SK-N-SH (cell line): ENCODE measurements around the gene ELMO1. TPM values are rescaled to one million over a fixed set of nuclear protein-coding genes. Genes with fewer than 3 reads are reported as not detected.

ENCODE experiments used
- CTCF ChIA-PET: fragments of 300-600, 350-600 bp; formaldehyde crosslinking; extraction: SDS; loops from one replicate; lab custom pipeline; 2021; lab: Yijun Ruan, JAX
- POLR2A ChIA-PET: fragments of 350-600 bp; sonication (Branson Sonifier 250); formaldehyde crosslinking; extraction: SDS; loops from one replicate; lab custom pipeline; 2020; ENCODE audit warnings: antibody characterized with exemption, inconsistent platforms; lab: Yijun Ruan, JAX
- DNase-seq: peaks from one replicate; pipeline ENCODE4 v3.0.0; 2012
- H2AFZ ChIP-seq: fragments of 200-600 bp; sonication (generic); 2 replicates; pipeline ENCODE4 v1.8.1; 2016; ENCODE audit warnings: antibody characterized with exemption, mild to moderate bottlenecking, low read depth
- H3F3A ChIP-seq: fragments of 200-600 bp; sonication (generic); replicated peaks from 2 replicates; pipeline ENCODE3; 2016; ENCODE audit warnings: antibody characterized with exemption, mild to moderate bottlenecking; ENCODE audit not compliant: insufficient read depth
- H3K27ac ChIP-seq, 2 experiments: fragments of 200-500 bp in 1 of 2; fragments of 200-600 bp in 1 of 2; sonication (Bioruptor generic) in 1 of 2; sonication (generic), shearing (Covaris generic) in 1 of 2; 2 replicates each; pipeline versions ENCODE4 v1.5.1 to v1.6.1; 2014 to 2016; ENCODE audit warnings: low read depth in 2 of 2, inconsistent platforms in 1 of 2, low read length in 1 of 2, mild to moderate bottlenecking in 1 of 2, mixed read lengths in 1 of 2
- H3K27me3 ChIP-seq: fragments of 200-600 bp; sonication (generic), shearing (Covaris generic); 2 replicates; pipeline ENCODE4 v1.6.1; 2016; ENCODE audit warnings: mixed run types; ENCODE audit not compliant: insufficient read depth
- H3K36me3 ChIP-seq, 2 experiments: fragments of 200-500 bp in 1 of 2; fragments of 200-600 bp in 1 of 2; sonication (Bioruptor generic) in 1 of 2; sonication (generic) in 1 of 2; replicated peaks in 1 of 2; 2 replicates each; pipeline versions ENCODE3 to v1.5.1; 2014 to 2016; ENCODE audit warnings: low read length in 1 of 2, mild to moderate bottlenecking in 1 of 2; ENCODE audit not compliant: insufficient read depth in 2 of 2, control insufficient read depth in 1 of 2
- H3K4me1 ChIP-seq, 2 experiments: fragments of 200-500 bp in 1 of 2; fragments of 200-600 bp in 1 of 2; sonication (Bioruptor generic) in 1 of 2; sonication (generic), shearing (Covaris generic) in 1 of 2; 2 replicates each; pipeline versions ENCODE4 v1.5.1 to v1.6.1; 2014 to 2016; ENCODE audit warnings: low read depth in 1 of 2, low read length in 1 of 2, mixed run types in 1 of 2; ENCODE audit not compliant: insufficient read depth in 2 of 2, control insufficient read depth in 1 of 2
- H3K4me2 ChIP-seq: fragments of 200-600 bp; sonication (generic), shearing (Covaris generic); 2 replicates; pipeline ENCODE4 v1.6.1; 2017; ENCODE audit warnings: mixed run types
- H3K4me3 ChIP-seq, 2 experiments: fragments of 200-500 bp in 1 of 2; fragments of 200-600 bp in 1 of 2; sonication (Bioruptor generic) in 1 of 2; sonication (generic), shearing (Covaris generic) in 1 of 2; 2 replicates each; pipeline versions ENCODE4 v1.5.1 to v1.8.1; 2014 to 2016; ENCODE audit warnings: low read depth in 2 of 2, inconsistent platforms in 1 of 2, low read length in 1 of 2, mild to moderate bottlenecking in 1 of 2, mixed read lengths in 1 of 2, moderate library complexity in 1 of 2
- H3K79me2 ChIP-seq: fragments of 200-600 bp; sonication (generic); 2 replicates; pipeline ENCODE4 v1.8.1; 2017; ENCODE audit warnings: mild to moderate bottlenecking; ENCODE audit not compliant: insufficient read depth
- H3K9ac ChIP-seq: fragments of 200-600 bp; sonication (generic); 2 replicates; pipeline ENCODE4 v1.6.1; 2017; ENCODE audit warnings: mixed run types
- H3K9me2 ChIP-seq: fragments of 200-600 bp; sonication (generic); 2 replicates; pipeline ENCODE4 v1.6.1; 2017; ENCODE audit warnings: mixed run types
- H3K9me3 ChIP-seq: fragments of 200-600 bp; sonication (generic); 2 replicates; pipeline ENCODE4 v1.6.1; 2017; ENCODE audit warnings: mixed run types, mild to moderate bottlenecking, moderate library complexity
- H4K20me1 ChIP-seq: fragments of 200-600 bp; sonication (generic); 2 replicates; pipeline ENCODE4 v1.6.1; 2017; ENCODE audit warnings: mild to moderate bottlenecking, mixed run types; ENCODE audit not compliant: insufficient read depth
- EP300 ChIP-seq, 2 experiments: IDR thresholded peaks; 2 replicates each; pipeline versions ENCODE4 v1.4.0 to v1.6.1; 2012; ENCODE audit warnings: borderline replicate concordance in 1 of 2, low read depth in 1 of 2, low read length in 1 of 2
- FOXJ3 ChIP-seq: sonication (generic); formaldehyde crosslinking; IDR thresholded peaks from 2 replicates; pipeline ENCODE4 v1.5.1; 2020; ENCODE audit warnings: mild to moderate bottlenecking, missing genetic modification reagents
- FOXM1 ChIP-seq: IDR thresholded peaks from 2 replicates; pipeline ENCODE4 v1.4.0; 2012; ENCODE audit warnings: low read depth, mild to moderate bottlenecking
- GATA2 ChIP-seq: sonication (generic); formaldehyde crosslinking; IDR thresholded peaks from 2 replicates; pipeline ENCODE4 v1.5.0; 2020; ENCODE audit warnings: mild to moderate bottlenecking, missing genetic modification reagents
- MXI1 ChIP-seq: IDR thresholded peaks from 2 replicates; pipeline ENCODE4 v1.6.1; 2012; ENCODE audit warnings: mild to moderate bottlenecking, low read depth, low read length, improper control_type of control experiment
- NRF1 ChIP-seq: IDR thresholded peaks from 2 replicates; pipeline ENCODE4 v1.6.1; 2012; ENCODE audit warnings: low read depth, mild to moderate bottlenecking, low read length
- RAD21 ChIP-seq: IDR thresholded peaks from 2 replicates; pipeline ENCODE4 v1.6.1; 2012; ENCODE audit warnings: mild to moderate bottlenecking, low read length
- RCOR1 ChIP-seq: fragments of 150-350 bp; IDR thresholded peaks from 2 replicates; pipeline ENCODE4 v1.6.1; 2017; ENCODE audit warnings: antibody characterized with exemption, low read length
- RFX5 ChIP-seq: IDR thresholded peaks from 2 replicates; pipeline ENCODE4 v1.6.1; 2012; ENCODE audit warnings: mild to moderate bottlenecking, improper control_type of control experiment, low read length
- RXRA ChIP-seq: IDR thresholded peaks from 2 replicates; pipeline ENCODE4 v1.4.0; 2012; ENCODE audit warnings: low read depth, mild to moderate bottlenecking, borderline replicate concordance
- SIN3A ChIP-seq: IDR thresholded peaks from 2 replicates; pipeline ENCODE4 v1.6.1; 2012; ENCODE audit warnings: low read depth, mild to moderate bottlenecking, low read length, moderate library complexity, borderline replicate concordance
- SMC3 ChIP-seq: IDR thresholded peaks from 2 replicates; pipeline ENCODE4 v1.6.1; 2012; ENCODE audit warnings: low read depth, low read length, improper control_type of control experiment
- TAF1 ChIP-seq: IDR thresholded peaks from 2 replicates; pipeline ENCODE4 v1.6.1; 2012; ENCODE audit warnings: low read depth, mild to moderate bottlenecking, low read length, moderate library complexity, borderline replicate concordance
- TCF12 ChIP-seq: IDR thresholded peaks from 2 replicates; pipeline ENCODE4 v1.4.0; 2012
- TEAD4 ChIP-seq: IDR thresholded peaks from 2 replicates; pipeline ENCODE4 v1.4.0; 2012; ENCODE audit warnings: mild to moderate bottlenecking, borderline replicate concordance; ENCODE audit not compliant: insufficient read depth
- WGBS: methylation state at CpG from one replicate; pipeline ENCODE4 v1.1.6; 2017; ENCODE audit warnings: low lambda C conversion rate; 5-methylcytosine and 5-hydroxymethylcytosine counted together
- polyA plus RNA-seq, 3 experiments: library from polyadenylated mRNA; depleted of rRNA; stranded (reverse); fragments of >200 nt; gene quantifications; 2 replicates each; pipeline ENCODE4 v1.2.3, GENCODE V29; 2012
- TF ChIP-seq, protein P1 (sequence below): IDR thresholded peaks from 2 replicates; pipeline ENCODE4 v1.4.0; 2012; ENCODE audit warnings: low read depth, borderline replicate concordance
- TF ChIP-seq, protein P2 (sequence below): IDR thresholded peaks from 2 replicates; pipeline ENCODE4 v1.4.0; 2012; ENCODE audit warnings: low read depth
- TF ChIP-seq, protein P3 (sequence below): fragments of 200-600 bp; sonication (generic); IDR thresholded peaks from 2 replicates; pipeline ENCODE4 v1.6.1; 2017; ENCODE audit warnings: antibody characterized with exemption, mild to moderate bottlenecking, moderate library complexity
- TF ChIP-seq, protein P4 (sequence below): fragments of 150-350 bp; IDR thresholded peaks from 2 replicates; pipeline ENCODE4 v1.6.1; 2017; ENCODE audit warnings: antibody characterized with exemption, low read length, low read depth, borderline replicate concordance
- TF ChIP-seq, protein P5 (sequence below): IDR thresholded peaks from 2 replicates; pipeline ENCODE4 v1.4.0; 2012; ENCODE audit warnings: low read depth, borderline replicate concordance

Gene ELMO1
- polyA plus RNA-seq, 1 of the 3 experiments (the other 2 are of a cell fraction), result 0.64 TPM

DNA sequence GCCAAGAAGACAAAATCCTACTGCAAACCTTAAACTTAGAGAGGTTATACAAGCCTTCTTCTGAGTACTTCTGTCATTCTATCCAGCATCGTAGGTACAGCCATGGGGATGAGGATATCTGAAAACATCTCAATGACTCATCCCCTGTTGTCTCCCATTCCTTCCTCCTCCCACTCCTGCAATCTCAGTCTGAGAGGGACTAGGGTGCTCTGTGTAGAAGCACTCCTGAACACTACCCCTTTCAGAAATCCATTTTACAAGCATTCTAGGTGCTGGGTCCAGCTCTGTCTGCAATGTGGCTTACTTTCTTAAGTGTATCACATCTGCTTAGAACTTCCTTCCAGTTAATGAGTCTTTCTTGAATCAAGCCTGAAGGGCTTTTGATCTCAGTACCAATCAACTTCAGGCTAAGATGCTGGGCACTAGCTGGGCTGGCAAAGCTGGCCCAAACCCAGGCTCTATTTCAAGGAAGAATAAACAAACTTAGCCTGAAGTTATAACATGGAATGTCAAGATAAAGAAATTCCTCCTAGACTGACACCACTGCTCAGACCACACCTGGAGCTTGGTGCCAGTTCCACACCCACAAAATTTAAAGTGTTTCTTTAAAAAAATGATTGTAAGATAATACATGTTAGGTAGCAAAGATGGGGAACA is 454.1 kb downstream of the ELMO1 start:
- DNase-seq, result no peak

More for the DNA sequence above, 454.1 kb downstream of the ELMO1 start:
- TF ChIP-seq MXI1 (no peak), RCOR1 (no peak), NRF1 (no peak), SIN3A (no peak), EP300 (IDR thresholded peaks at IDR 0.05; ENCODE audit: borderline replicate concordance in 1 of 2, low read depth in 1 of 2, low read length in 1 of 2) (no peak), TAF1 (no peak), FOXJ3 (CRISPR knock-in tag) (no peak), RXRA (no peak), TCF12 (no peak), TEAD4 (no peak), SMC3 (no peak), FOXM1 (no peak), RAD21 (no peak), GATA2 (CRISPR knock-in tag) (no peak), RFX5 (no peak)
- TF ChIP-seq, protein P1, sequence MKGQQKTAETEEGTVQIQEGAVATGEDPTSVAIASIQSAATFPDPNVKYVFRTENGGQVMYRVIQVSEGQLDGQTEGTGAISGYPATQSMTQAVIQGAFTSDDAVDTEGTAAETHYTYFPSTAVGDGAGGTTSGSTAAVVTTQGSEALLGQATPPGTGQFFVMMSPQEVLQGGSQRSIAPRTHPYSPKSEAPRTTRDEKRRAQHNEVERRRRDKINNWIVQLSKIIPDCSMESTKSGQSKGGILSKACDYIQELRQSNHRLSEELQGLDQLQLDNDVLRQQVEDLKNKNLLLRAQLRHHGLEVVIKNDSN, result no peak
- TF ChIP-seq, protein P2, sequence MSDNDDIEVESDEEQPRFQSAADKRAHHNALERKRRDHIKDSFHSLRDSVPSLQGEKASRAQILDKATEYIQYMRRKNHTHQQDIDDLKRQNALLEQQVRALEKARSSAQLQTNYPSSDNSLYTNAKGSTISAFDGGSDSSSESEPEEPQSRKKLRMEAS, result no peak
- TF ChIP-seq, protein P3, sequence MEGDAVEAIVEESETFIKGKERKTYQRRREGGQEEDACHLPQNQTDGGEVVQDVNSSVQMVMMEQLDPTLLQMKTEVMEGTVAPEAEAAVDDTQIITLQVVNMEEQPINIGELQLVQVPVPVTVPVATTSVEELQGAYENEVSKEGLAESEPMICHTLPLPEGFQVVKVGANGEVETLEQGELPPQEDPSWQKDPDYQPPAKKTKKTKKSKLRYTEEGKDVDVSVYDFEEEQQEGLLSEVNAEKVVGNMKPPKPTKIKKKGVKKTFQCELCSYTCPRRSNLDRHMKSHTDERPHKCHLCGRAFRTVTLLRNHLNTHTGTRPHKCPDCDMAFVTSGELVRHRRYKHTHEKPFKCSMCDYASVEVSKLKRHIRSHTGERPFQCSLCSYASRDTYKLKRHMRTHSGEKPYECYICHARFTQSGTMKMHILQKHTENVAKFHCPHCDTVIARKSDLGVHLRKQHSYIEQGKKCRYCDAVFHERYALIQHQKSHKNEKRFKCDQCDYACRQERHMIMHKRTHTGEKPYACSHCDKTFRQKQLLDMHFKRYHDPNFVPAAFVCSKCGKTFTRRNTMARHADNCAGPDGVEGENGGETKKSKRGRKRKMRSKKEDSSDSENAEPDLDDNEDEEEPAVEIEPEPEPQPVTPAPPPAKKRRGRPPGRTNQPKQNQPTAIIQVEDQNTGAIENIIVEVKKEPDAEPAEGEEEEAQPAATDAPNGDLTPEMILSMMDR, result no peak
- TF ChIP-seq, protein P4, sequence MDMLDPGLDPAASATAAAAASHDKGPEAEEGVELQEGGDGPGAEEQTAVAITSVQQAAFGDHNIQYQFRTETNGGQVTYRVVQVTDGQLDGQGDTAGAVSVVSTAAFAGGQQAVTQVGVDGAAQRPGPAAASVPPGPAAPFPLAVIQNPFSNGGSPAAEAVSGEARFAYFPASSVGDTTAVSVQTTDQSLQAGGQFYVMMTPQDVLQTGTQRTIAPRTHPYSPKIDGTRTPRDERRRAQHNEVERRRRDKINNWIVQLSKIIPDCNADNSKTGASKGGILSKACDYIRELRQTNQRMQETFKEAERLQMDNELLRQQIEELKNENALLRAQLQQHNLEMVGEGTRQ, result no peak
- TF ChIP-seq, protein P5, sequence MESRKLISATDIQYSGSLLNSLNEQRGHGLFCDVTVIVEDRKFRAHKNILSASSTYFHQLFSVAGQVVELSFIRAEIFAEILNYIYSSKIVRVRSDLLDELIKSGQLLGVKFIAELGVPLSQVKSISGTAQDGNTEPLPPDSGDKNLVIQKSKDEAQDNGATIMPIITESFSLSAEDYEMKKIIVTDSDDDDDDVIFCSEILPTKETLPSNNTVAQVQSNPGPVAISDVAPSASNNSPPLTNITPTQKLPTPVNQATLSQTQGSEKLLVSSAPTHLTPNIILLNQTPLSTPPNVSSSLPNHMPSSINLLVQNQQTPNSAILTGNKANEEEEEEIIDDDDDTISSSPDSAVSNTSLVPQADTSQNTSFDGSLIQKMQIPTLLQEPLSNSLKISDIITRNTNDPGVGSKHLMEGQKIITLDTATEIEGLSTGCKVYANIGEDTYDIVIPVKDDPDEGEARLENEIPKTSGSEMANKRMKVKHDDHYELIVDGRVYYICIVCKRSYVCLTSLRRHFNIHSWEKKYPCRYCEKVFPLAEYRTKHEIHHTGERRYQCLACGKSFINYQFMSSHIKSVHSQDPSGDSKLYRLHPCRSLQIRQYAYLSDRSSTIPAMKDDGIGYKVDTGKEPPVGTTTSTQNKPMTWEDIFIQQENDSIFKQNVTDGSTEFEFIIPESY, result no peak
- Histone ChIP-seq H3K4me2 (no peak overlapping the region), H3K9me3 (no peaks in the 10 kb centered on the region), H3K27me3 (no peaks in the 10 kb centered on the region), H3K36me3 (no peaks in the 10 kb centered on the region), H3K9ac (no peak overlapping the region), H4K20me1 (no peaks in the 10 kb centered on the region), H3K4me1 (peaks cover 0 to 2% of the 10 kb centered on the region in 2 experiments; a peak in 1 of 4 replicates), H3K27ac (no peak overlapping the region), H3K79me2 (no peaks in the 10 kb centered on the region), H3F3A (no peaks in the 10 kb centered on the region), H2AFZ (no peak overlapping the region), H3K9me2 (no peaks in the 10 kb centered on the region), H3K4me3 (no peak overlapping the region)
- ChIA-PET CTCF (interaction anchor here (2.2 to 24.0 kb wide), 3 partner anchors 8 to 186 kb away, joined by 7 to 460 read pairs (median 65); no protein-coding TSS in a partner anchor), POLR2A (no interaction called here)
- WGBS, result 29% methylated on average over 1 of the region's 1 CpG
